Fibroblast of villous mesenchyme (primary cell): ENCODE measurements around the gene VPS13A. TPM values are rescaled to one million over a fixed set of nuclear protein-coding genes. Genes with fewer than 3 reads are reported as not detected.
"Not testable (repeated sequence)": the region's sequence is repeated elsewhere in the genome, so short reads cannot be mapped to it uniquely, and the experiment has no call there.

Experiments
- DNase-seq: peaks from one replicate; pipeline ENCODE4 v3.0.0-alpha.2; 2010; ENCODE audit warnings: low read depth
- H3K4me3 ChIP-seq: 2 replicates; pipeline ENCODE4 v1.5.1; 2011; ENCODE audit warnings: low read depth, mild to moderate bottlenecking, low read length
- CTCF ChIP-seq: IDR thresholded peaks from 2 replicates; pipeline ENCODE4 v1.5.1; 2012; ENCODE audit warnings: low read depth, mild to moderate bottlenecking, low read length; ENCODE audit not compliant: insufficient read depth
- total RNA-seq: library from RNA; depleted of rRNA; stranded (reverse); fragments of >200 nt; gene quantifications from 2 replicates; pipeline ENCODE4 v1.2.3, GENCODE V29; 2012

VPS13A gene
- total RNA-seq, 1 donor, result 53.1 TPM

DNA sequence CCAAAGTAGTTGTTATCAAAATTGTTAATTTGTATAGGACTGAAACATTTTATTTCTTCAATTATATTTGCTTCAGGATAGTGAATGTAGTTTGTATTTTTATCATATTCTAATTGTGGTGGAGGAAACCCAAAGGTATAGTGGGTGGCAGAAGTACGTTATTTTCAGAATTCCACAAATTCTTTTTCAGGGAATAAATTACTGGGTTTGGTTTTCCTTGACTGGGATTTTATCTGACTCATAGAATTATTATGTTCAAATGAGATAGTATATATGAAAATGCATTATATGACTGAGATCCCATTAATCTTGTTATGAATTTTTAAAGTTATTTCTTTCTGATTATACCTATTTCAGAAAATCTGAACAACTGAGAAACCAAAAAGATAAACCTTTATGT, 73.7 kb downstream of the VPS13A start:
- no peak for TF ChIP-seq CTCF
- DNase-seq, result no peak

DNA sequence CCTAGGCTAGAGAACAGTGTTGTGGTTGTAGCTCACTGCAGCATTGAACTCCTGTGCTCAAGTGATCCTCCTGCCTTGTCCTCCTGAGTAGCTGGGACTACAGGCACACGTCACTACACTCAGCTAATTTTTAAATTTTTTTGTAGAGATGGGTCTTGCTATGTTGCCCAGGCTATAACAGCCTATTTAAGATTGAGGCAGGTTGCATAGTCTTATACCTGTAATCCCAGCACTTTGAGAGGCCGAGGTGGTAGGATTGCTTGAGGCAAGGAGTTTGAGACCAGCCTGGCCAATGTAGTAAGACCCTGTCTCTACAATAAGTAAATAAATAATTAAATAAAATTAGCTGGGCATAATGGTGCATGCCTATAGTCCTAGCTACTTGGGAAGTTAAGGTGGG, 79.9 kb downstream of the VPS13A start:
- TF ChIP-seq CTCF, result no peak
- no peak overlapping the region for H3K4me3 ChIP-seq

More for the DNA sequence above, 73.7 kb downstream of the VPS13A start:
- H3K4me3 ChIP-seq, result no peak overlapping the region

GRCh38 chr9:77261605-77262004, 84.3 kb downstream of the VPS13A start:
- no peak overlapping the region for H3K4me3 ChIP-seq
- DNase-seq, result no peak
- TF ChIP-seq CTCF, result no peak

More for the DNA sequence above, 79.9 kb downstream of the VPS13A start:
- DNase-seq, result no peak

GRCh38 chr9:77267762-77268161, 90.4 kb downstream of the VPS13A start:
- not testable (repeated sequence) for H3K4me3 ChIP-seq, DNase-seq

- no peak for TF ChIP-seq CTCF
- no peak overlapping the region for H3K4me3 ChIP-seq
- DNase-seq, result no peak
These were observed 93.8 kb downstream of the VPS13A start for GRCh38 chr9:77271023-77271690.

- DNase-seq, result no peak
- no peak for TF ChIP-seq CTCF
- no peak overlapping the region for H3K4me3 ChIP-seq
These were observed 99.5 kb downstream of the VPS13A start for GRCh38 chr9:77276799-77277198.

DNA sequence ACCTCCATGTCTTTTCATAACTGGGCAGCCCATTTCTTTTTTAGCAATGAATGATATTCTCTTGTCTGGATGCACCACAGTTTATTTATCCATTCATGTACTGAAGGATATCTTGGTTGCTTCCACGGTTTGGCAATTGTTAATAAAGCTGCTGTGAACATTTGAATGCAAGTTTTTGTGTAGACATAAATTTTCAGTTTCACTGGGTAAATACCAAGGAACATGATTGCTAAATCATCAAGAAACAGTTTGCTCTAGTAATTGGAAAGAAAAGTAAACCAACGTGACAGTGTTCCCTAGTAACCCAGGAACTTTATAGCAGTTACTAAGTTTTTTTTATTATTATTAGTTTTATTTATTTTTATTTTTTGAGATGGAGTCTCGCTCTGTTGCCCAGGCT, 100.4 kb downstream of the VPS13A start:
- H3K4me3 ChIP-seq, result no peak overlapping the region
- DNase-seq, result no peak
- no peak for TF ChIP-seq CTCF
